GM19455 (cell line): Measurements from ENCODE around the gene APBB1.
A peak's percentile ranks its signal among the peaks of the same experiment; 100 is the strongest.

ENCODE experiments used
- ATAC-seq: cut with Tn5 transposase; IDR thresholded peaks from one replicate; pipeline ENCODE4 v1.9.1; 2021; ENCODE audit not compliant: unreplicated experiment

APBB1 gene

DNA sequence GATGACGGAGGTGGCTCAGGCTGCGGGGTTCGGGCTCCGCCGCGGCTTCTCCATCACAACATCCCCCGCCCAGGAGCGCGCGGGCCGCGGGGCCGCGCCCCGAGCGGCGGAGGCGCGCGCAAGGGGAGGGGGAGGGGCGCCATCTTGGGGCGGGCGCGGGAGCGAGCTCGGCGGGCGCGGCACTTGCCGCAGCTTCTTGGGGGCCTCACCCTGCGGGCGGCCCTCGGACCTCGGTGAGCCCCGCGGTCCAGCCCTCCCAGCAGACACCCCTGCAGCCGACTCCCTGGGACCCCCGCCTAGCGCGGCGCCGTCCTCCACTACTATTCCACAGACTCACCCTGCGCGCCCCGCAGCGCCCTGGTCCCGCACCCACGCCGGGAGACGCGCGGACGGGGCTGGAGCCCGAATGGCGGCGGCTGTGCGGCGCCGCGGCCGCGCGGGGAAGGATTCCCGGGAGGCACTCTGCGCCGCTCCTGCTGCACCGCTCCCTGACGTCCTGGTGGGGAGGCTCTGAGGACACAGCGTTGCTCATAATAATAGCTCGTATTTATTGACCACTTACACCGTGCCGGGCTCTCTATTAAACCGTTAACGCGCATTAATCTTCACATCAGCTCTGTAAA, at the start of gene APBB1:
Gene APBB1 (minus strand): TSS at position 86 of the 623 bp plus-strand sequence. CDS start 7,747 bp downstream, outside the sequence.
- peak; percentile 56 for ATAC-seq

DNA sequence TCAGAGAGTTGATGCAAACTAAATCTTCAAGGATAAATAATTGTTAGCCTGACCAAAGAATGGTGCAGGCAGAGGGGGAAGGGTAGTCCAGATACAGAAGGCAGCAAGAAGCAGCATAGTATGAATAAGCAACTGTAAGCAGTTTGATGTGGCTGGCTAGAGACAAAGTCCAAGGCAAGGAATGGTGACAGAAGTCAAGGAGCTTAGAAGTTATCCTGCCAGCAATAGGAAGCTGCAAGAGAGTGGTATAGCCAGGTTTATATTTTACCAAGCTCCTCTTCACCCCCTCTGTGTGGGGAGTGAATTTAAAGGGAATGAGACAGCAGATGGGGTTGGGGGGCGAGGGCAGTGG, 40.2 kb upstream of the APBB1 start:
- no peak for ATAC-seq

DNA sequence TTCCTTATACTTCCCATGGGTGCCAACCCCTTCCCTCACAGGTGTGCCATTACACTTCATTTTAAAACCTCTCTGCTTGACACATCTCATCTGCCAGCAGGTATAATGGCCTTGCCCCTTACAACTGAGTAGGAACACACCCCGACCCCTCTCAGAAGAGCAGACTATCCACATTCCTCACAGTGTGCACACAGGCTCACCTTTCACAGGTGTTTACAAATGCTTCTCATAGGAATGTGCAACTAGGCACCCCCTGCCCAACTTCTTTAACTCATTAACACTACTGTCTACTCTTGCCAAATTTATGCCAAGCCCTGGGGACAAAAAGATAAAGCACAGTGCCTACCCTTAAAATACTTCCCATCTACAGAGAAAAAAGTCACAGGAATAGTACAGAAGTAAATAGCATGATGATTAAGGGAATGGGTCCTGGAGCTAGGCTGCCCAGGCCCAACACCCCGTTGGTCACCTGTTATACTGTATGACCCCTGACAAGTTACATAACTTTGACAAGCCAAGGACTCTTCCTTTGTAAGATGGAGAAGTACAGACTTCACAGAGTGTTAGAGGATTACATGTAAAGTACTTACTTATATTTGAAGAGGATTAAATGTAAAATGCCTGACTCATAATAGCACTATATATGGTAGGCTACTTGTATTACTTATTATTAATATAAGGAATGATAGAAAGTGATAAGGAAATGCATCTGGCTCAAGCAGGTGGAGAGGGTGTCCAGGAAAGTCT, 39.6 kb upstream of the APBB1 start:
- no peak for ATAC-seq

GRCh38 chr11:6457581-6458320, 38.9 kb upstream of the APBB1 start:
- no peak for ATAC-seq

DNA sequence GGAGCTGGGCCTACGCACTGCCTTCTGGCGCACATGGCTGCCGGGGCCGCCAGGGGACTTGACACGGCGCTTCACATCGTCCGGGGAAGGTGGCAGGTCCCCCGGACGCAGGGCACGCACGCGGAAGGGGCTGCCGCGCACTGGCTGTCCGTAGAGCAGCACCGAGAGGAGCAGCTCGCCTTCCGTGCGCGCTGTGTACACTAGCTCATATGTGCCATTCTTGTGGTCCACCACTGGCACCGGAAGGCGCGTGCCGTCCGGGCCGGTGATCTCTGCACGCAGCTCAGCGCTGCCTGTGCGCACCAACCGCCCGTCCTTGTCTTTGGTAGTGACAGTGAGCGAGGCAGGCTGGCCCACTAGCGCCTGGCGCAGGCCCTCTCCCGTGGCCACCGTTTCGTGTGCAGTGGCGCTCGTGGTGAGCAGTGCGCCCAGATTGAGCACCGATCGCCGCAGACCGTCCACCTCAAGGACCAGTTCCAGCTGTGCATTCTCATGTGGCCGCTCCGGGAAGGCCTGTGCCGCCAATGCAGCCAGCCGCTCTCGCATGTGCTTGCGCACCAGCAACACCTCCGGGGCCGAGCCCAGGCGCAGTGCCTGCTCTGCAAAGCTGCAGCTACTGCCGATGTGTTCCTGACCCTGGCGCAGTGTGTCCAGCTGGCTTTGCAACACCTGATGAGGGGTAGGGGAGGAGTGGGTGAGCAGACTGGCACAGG, 37.6 kb upstream of the APBB1 start:
- ATAC-seq = no peak

GRCh38 chr11:6455070-6455469, 36.2 kb upstream of the APBB1 start:
- ATAC-seq = no peak

GRCh38 chr11:6453152-6453551, 34.3 kb upstream of the APBB1 start:
- no peak for ATAC-seq

DNA sequence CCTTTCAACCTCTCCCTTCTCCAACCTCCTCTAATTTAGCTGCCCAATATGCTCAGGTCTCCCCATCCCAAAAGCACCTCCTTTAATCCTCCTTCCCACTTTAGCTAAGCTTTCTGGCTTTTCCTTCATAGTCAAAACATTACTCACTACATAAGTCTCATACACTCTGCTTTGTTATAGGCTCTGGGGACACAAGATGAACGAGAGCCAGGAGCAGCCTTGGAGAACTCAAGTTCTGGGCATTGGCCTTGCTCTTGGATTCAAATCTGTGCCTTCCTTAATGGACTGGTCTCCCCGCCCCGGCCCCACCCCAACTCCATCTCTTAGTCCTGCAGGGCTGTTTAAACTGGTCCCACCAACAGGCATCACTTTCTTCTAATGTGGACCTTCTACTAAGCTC, 33.3 kb upstream of the APBB1 start:
- no peak for ATAC-seq

DNA sequence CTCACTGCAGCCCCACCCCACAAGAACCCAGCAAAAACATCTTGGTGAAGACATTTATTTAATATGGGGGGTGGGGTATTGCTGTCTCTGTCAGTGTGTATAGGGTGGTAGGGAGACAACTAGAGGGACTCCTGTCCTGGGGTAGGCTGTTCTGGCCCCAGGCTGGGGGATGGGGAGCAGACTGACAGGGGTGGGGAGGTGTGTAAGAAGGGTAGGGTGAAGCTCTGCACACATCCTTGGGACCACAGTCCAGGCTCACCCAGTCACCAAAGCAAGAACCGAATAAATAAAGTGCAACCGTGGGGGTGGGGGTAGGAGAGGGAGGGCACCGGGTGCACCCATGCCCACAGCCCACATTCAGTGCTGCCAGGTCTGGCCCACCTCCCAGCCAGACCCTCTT, 29.7 kb upstream of the APBB1 start:
- ATAC-seq = no peak

DNA sequence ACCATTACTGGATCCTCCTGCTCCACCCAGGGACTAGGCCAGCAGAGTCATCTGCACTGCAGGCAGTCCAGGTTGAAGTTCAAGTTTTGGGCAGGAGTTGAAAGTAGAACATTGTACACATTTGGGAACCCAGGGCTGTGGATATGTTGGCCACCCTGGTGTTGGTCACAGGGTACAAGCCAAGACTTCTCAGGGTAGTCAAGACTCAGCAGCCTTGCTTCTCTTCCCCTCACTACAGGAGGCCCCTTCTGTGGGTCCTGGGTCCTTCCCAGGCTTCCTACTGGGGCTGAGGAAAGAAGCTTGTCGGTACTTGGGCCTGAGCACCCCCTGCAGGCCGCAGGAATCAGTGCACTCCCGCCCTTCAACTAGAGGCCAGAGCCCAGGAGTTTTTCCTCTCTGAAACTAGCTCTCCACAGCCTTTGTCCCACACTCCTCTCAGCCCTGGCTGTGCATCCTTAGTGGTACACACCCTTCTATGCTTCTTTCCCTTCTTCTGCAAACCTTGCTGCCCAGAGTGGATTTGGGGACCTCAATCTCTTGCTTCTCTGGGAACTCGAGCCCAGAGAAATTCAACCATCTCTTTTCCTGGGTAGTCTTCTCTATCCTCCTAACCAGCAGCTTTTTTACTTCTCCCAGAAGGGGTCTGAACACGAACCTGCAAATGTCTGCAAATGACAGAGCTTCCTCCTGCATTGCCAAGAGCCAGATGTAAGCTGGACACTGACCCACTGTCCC, 24.5 kb upstream of the APBB1 start:
- peak; percentile 76 for ATAC-seq

GRCh38 chr11:6442441-6442840, 23.5 kb upstream of the APBB1 start:
- no peak for ATAC-seq

- no peak for ATAC-seq
Observed at GRCh38 chr11:6440906-6441358, 22.0 kb upstream of the APBB1 start, which contains the start of gene HPX. Gene HPX (minus strand): TSS chr11:6440987. CDS start chr11:6440963, 24 bp downstream.

DNA sequence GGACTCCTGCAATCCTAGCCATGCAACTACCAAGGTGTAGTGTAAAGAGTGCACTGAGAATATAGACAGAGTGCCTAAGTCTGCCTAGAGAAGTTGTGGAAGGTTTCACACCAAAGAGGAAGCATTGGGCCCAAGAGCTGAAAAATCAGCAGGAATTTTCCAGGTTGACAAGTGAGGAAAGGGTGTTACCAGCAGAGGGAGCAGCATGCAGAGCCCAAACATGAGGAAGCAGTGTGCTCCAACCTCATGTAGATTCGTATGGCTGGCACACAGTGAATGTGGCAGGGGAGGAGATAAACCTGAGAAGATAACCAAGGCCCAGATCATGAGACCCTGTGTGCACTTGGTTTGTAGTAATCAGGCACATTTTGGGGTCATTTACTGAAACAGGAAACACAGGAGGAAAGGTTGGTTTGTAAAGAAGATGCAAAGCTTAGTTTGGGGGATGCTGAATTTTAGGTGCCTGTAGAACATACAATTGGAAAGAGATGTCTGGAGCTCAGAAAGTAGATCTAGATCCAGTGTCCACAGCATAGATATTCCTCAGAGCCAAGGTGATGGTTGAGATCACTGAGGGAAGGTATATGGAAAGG, 20.2 kb upstream of the APBB1 start:
- ATAC-seq = no peak

- no peak for ATAC-seq
Observed at GRCh38 chr11:6437993-6438392, 19.1 kb upstream of the APBB1 start.

DNA sequence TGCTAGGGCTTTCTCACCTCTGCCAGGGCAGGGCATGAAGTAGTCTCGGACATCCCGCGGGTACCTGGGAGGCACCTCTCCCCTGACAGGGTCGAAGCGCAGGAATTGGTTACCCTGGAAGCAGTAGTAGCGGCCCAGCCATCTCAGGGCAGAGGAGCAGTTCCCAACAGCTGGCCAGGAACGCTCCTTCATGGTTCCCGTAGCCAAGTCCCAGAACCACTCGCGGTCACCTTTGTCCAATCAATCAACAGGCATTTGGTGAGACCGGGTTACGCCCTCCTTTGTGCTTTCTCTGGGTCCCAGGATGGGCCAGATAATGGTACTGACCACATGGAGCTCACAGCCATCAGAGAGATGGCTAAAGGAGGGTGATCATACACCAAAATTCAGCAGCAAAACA, 18.5 kb upstream of the APBB1 start:
- no peak for ATAC-seq

DNA sequence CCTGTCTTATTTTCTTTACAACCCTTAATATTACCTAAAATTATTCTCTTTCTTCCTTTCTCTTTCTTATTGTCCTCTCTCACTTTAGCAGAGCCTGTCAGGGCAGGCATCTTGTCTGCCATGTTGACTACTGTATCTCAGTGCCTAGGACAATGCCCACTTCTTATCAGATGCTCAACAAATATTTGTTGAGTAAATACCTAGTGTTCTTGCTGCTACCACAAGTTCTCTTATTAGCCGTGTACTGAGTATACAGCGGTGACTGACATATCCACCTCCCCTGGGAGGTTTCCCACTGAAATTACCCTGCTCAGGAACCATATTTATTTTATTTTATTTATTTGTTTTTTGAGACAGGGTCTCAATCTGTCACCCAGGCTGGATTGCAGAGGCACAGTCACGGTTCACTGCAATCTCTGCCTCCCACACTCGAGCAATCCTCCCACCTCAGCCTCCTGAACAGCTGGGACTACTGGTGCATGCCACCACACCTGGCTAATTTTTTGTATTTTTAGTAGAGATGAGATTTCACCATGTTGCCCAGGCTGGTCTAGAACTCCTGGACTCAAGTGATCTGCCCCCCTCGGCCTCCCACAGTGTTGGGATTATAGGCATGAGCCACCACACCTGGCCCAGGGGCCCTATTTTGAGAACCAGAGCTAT, 15.2 kb upstream of the APBB1 start:
- no peak for ATAC-seq

DNA sequence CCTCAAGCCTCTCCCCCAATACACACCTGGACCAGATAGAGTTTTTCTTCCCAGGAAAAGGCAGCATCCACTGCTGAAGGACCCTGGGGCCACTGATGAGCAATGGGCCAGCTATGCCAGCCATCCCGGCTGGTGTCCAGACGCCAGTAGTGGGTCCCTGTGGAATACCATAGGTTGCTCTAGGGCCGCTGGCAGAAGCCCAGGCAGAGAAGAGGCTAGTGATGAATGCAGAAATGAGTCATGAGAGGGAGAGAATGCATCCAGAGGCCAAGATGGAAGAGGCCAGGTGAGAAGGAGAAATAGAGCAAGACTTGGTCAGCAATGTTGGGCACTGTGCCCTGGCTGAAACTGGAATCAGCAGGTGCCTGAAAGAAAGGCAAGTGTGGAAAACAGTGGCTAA, 13.0 kb upstream of the APBB1 start:
- no peak for ATAC-seq

- no peak for ATAC-seq
Observed at GRCh38 chr11:6427516-6427915, 8.6 kb upstream of the APBB1 start.

DNA sequence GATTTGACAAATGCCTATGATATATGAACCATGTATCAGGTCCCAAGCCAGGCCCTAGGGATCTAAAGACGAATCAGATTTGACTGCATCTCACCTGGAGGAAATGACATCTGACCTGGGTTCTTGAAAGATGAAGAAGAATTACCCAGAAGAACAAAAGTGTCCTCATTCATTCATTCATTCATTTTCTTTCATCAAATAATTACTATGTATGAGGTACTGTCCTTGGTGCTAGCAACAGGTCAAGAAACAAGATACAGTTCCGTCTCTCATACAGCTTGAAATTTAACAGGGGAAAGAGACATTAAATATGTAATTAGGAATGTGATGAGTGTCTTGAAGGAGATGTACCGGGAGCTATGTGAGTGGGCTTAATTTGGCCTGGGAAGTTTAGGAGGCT, 1.8 kb upstream of the APBB1 start:
- ATAC-seq = no peak

DNA sequence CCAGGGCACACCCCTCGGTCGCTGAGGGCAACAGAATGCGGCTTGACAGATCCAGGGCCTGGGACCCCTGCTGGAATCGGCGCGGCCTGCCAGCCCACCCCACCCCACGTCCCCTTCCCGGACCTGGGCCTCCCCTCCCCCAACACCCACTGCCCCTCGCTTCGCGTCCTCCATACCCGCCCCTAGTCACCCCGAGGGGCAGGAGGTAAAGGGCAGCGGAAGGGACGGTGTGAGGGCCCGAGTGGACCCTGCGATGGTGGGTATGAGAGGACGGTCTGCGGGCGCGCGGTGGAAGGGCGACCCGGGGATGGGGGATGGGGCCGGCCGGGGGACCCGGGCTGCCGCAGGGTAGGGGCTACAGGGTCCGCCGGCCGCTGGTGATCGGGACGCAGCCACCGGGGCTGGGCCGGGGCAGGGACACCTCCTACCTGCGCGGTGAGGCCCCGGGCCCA, 311 bp downstream of the APBB1 start:
- ATAC-seq = no peak
